ENCODE measurements around the gene CACNA2D3. TPM values are rescaled to one million over a fixed set of nuclear protein-coding genes. Genes with fewer than 3 reads are reported as not detected.

CACNA2D3 gene
- total RNA-seq, 2 donors from 2014 or later: 0.97 TPM; not detected in 1

- Mint-ChIP-seq H3K4me3 (no peak overlapping the region), H3K27me3 (ENCODE audit: insufficient read depth) (peaks cover 2% of the 10 kb centered on the region), H3K9me3 (peaks cover 8% of the 10 kb centered on the region), H3K36me3 (ENCODE audit: low read depth) (no peaks in the 10 kb centered on the region), H3K4me1 (no peaks in the 10 kb centered on the region), H3K27ac (no peak overlapping the region)
- no peak for DNase-seq
- H3K4me1 ChIP-seq (ENCODE audit: control insufficient read depth, insufficient read depth, low read length): no peaks in the 10 kb centered on the region
- H3K9me3 ChIP-seq (ENCODE audit: control insufficient read depth, low read length): no peaks in the 10 kb centered on the region
- no peak for TF ChIP-seq CTCF (conservative IDR thresholded peaks at IDR 0.05)
- no peak overlapping the region for H3K4me3 ChIP-seq (ENCODE audit: low read length)
- H3K9ac ChIP-seq (ENCODE audit: extremely low read depth, low read length, poor library complexity, severe bottlenecking): no peak overlapping the region
- 83% methylated on average over 1 of the region's 1 CpG for WGBS, 2 experiments (ENCODE audit: insufficient coverage in 1 of 2, insufficient read length in 1 of 2)
- H3K36me3 ChIP-seq (ENCODE audit: control insufficient read depth, insufficient read depth, low read length): no peaks in the 10 kb centered on the region
- no peaks in the 10 kb centered on the region for H3K27me3 ChIP-seq (ENCODE audit: control insufficient read depth, insufficient read depth, low read length, poor library complexity, severe bottlenecking)
- no peak overlapping the region for H3K27ac ChIP-seq (ENCODE audit: low read depth, low read length)
Measured at GRCh38 chr3:54507876-54508460, 385.6 kb downstream of the CACNA2D3 start.

DNA sequence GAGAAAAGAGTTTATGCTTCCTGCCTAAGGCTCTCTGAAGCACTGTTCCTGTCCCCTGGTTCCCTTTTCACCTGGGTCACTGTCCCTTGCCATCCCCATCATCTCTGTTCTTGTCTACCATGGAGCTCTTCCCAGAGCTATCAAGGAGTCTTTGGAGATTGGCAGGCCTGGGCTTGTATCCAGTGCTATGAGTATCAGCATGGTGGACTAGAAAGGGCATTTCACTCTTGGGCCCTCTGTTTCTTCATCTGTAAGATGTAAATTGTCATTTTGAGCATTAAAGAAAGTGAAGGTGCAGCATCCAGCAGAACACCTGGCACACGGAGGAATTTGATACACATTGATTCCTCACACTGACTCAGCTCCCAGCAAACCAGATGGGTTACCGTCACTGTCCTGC is 388.2 kb downstream of the CACNA2D3 start:
- peaks cover 2% of the 10 kb centered on the region for H3K27me3 Mint-ChIP-seq (ENCODE audit: insufficient read depth)
- H3K9ac ChIP-seq (ENCODE audit: extremely low read depth, low read length, poor library complexity, severe bottlenecking): no peak overlapping the region

DNA sequence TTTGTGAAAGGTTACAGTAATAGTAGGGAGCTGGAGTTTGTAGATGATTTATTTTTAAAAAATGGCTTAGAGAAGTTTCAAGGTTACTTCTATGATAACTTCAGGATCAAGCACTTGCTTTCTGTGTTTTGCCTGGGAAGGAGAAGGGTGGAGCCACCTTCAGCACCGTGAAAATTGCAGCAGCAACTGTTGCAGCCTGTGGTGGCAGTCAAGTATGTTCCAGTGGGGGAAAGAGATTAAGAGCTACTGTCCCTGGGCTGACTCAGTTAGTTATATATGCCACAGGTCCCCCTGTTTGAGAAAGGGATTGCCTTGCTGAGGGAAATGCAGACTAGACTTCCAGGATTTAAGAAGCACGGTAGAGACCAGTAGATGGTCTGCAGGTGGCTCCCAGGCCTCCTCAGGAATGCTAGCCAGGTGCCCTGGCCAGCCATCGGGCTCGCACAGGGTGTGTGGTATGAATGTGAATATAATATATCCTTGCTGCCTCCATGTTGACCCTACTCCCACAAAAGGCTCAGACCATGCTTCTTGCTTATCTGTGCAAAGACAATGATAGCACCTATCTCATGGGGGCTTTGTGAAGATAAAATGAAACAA is 389.5 kb downstream of the CACNA2D3 start:
- no peaks in the 10 kb centered on the region for H3K27me3 ChIP-seq (ENCODE audit: control insufficient read depth, insufficient read depth, low read length, poor library complexity, severe bottlenecking)
- no peak for TF ChIP-seq CTCF (conservative IDR thresholded peaks at IDR 0.05)
- no peak overlapping the region for H3K27ac ChIP-seq (ENCODE audit: low read depth, low read length)
- H3K36me3 ChIP-seq (ENCODE audit: control insufficient read depth, insufficient read depth, low read length): no peaks in the 10 kb centered on the region
- H3K4me1 ChIP-seq (ENCODE audit: control insufficient read depth, insufficient read depth, low read length): no peaks in the 10 kb centered on the region
- no peak overlapping the region for H3K4me3 ChIP-seq (ENCODE audit: low read length)
- WGBS, 2 experiments (ENCODE audit: insufficient coverage in 1 of 2, insufficient read length in 1 of 2): 71 to 92% methylated on average over 2 to 4 of the region's 4 CpGs
- peaks cover 11% of the 10 kb centered on the region for H3K9me3 Mint-ChIP-seq
- H3K27me3 Mint-ChIP-seq (ENCODE audit: insufficient read depth): peaks cover 2% of the 10 kb centered on the region
- H3K36me3 Mint-ChIP-seq (ENCODE audit: low read depth): no peaks in the 10 kb centered on the region
- no peak overlapping the region for H3K27ac Mint-ChIP-seq
- no peaks in the 10 kb centered on the region for H3K9me3 ChIP-seq (ENCODE audit: control insufficient read depth, low read length)
- no peaks in the 10 kb centered on the region for H3K4me1 Mint-ChIP-seq
- no peak overlapping the region for H3K4me3 Mint-ChIP-seq
- no peak overlapping the region for H3K9ac ChIP-seq (ENCODE audit: extremely low read depth, low read length, poor library complexity, severe bottlenecking)
- DNase-seq: no peak

More for the DNA sequence above, 388.2 kb downstream of the CACNA2D3 start:
- WGBS, 2 experiments (ENCODE audit: insufficient coverage in 1 of 2, insufficient read length in 1 of 2): 94 to 96% methylated on average over 2 of the region's 2 CpGs
- Mint-ChIP-seq H3K4me1 (no peaks in the 10 kb centered on the region), H3K36me3 (ENCODE audit: low read depth) (no peaks in the 10 kb centered on the region), H3K9me3 (peaks cover 11% of the 10 kb centered on the region), H3K4me3 (no peak overlapping the region), H3K27ac (no peak overlapping the region)
- no peaks in the 10 kb centered on the region for H3K27me3 ChIP-seq (ENCODE audit: control insufficient read depth, insufficient read depth, low read length, poor library complexity, severe bottlenecking)
- no peak overlapping the region for H3K4me3 ChIP-seq (ENCODE audit: low read length)
- H3K27ac ChIP-seq (ENCODE audit: low read depth, low read length): no peak overlapping the region
- no peaks in the 10 kb centered on the region for H3K9me3 ChIP-seq (ENCODE audit: control insufficient read depth, low read length)
- H3K36me3 ChIP-seq (ENCODE audit: control insufficient read depth, insufficient read depth, low read length): no peaks in the 10 kb centered on the region
- no peak for DNase-seq
- H3K4me1 ChIP-seq (ENCODE audit: control insufficient read depth, insufficient read depth, low read length): no peaks in the 10 kb centered on the region
- TF ChIP-seq CTCF (conservative IDR thresholded peaks at IDR 0.05): no peak

Data from endodermal cell (in vitro differentiated cells).